ENCODE results near the gene CAMK4.

The CAMK4 gene

DNA sequence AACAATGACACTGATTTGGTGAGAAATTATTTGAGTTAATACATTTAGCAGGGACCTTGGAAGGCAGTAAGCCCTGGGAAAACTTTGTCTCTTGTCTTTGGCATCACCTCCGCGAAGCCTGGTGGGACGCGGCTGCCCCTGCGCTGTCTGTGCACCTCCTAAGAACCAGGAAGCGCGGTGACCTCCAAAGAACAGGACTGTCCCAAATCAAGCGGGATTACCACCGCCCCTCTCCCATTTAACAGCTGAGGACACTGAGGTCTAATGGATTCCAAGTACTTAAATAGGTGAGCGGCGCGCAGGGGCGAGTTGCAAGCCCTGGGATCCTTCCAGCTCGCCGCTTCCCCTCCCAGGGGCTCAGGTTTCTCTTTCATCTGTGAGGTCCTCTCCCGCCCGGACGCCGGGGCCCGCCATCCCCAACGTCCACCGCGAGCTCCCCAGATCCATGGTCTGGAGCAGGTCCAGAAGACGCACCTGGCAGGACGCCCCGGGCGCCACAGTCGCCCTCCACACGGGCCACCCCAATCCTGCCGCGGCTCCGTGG, 287.7 kb downstream of the CAMK4 start:
- TF ChIP-seq, protein P1, sequence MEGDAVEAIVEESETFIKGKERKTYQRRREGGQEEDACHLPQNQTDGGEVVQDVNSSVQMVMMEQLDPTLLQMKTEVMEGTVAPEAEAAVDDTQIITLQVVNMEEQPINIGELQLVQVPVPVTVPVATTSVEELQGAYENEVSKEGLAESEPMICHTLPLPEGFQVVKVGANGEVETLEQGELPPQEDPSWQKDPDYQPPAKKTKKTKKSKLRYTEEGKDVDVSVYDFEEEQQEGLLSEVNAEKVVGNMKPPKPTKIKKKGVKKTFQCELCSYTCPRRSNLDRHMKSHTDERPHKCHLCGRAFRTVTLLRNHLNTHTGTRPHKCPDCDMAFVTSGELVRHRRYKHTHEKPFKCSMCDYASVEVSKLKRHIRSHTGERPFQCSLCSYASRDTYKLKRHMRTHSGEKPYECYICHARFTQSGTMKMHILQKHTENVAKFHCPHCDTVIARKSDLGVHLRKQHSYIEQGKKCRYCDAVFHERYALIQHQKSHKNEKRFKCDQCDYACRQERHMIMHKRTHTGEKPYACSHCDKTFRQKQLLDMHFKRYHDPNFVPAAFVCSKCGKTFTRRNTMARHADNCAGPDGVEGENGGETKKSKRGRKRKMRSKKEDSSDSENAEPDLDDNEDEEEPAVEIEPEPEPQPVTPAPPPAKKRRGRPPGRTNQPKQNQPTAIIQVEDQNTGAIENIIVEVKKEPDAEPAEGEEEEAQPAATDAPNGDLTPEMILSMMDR (IDR thresholded peaks at IDR 0.05; ENCODE audit: control insufficient read depth, extremely low read depth, insufficient read depth) = no peak
- H3K4me3 ChIP-seq (ENCODE audit: low read depth, low read length) = peak overlapping the region; percentile 68
- no peak for DNase-seq (ENCODE audit: low read depth)

DNA sequence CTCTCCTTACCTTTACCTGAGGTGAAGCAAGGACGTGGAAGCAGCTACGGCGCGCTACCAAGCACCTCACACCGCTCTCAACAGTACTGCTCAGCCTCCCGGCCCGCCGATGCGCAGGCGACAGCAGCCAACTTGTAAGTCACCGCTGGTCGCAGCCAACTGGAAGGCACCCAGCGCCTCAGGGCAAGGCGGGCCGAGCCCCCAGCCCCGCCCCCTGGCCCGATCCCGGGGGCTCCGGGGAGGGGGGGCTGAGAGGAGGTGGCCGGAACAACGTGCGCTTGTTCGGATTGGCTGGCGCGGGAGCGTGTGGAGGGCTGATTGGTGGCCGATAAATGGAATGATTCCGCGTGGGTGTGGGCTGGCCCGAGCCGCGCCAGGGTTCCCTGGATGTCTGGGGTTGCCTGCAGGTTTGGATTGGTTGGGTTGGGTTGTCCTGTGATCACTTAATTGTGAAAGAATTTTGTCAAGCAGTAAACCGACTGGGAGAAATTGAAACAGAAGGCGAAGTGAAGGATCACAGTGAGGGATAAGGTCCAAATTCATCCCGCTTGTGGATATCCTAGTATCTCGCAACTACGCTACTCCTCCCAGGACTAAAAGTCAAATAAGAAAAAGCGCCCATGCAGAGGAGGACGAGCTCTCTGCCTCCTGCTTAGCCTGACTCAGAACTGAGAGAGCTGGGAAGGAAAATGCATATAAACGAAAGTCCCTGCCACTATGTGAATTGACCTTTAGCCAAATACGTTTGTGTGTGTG, 288.4 kb downstream of the CAMK4 start, which contains the start of gene STARD4:
Gene STARD4, minus strand, starts transcription at position 161 of the 756 bp plus-strand sequence. CDS start 5,102 bp downstream, outside the sequence.
- TF ChIP-seq, protein P1 (IDR thresholded peaks at IDR 0.05; ENCODE audit: control insufficient read depth, extremely low read depth, insufficient read depth) = no peak
- peak within 1 kb of the TSS; percentile 68 for H3K4me3 ChIP-seq (ENCODE audit: low read depth, low read length)
- peak; percentile 87 for DNase-seq (ENCODE audit: low read depth)

DNA sequence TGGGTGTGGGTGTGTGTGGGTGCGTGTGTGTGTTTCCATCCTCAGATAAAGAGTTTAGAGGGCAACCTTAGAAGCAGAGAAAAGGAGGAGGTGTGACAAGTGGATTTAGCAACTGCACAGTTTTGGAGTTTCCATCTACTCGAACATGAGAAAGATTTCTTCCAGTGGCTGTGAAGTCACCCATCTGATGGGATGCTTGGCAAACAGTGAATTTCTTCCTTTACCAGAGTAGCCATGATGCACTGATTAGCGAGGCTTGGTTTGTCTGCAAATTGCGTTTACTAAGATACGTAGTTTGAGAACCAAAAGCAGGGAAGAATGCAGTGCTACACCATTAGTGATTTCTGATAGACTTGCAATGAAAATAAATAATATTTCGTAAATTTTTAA, 288.9 kb downstream of the CAMK4 start:
- no peak for DNase-seq (ENCODE audit: low read depth)
- TF ChIP-seq, protein P1 (IDR thresholded peaks at IDR 0.05; ENCODE audit: control insufficient read depth, extremely low read depth, insufficient read depth) = no peak
- H3K4me3 ChIP-seq (ENCODE audit: low read depth, low read length) = peak overlapping the region; percentile 68

DNA sequence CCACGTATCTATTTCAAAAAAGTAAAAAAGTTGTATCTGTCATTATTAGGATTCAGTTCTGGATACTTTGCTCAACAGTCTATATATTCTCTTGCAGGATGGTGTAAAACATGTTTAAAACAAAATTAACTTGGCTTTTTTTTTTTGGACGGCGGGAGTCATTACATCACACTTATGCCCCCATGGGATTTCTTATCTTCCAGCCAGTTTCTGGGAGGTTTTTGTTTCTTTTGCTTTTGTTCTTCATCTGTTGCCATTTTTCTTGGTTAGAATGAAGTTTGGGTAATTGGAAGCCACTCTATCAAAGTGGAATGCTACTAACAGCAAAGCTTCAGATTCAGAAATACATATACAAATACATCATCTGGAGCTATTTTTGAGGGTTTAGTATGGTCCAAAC, 289.9 kb downstream of the CAMK4 start:
- TF ChIP-seq, protein P1 (IDR thresholded peaks at IDR 0.05; ENCODE audit: control insufficient read depth, extremely low read depth, insufficient read depth) = no peak
- no peak for DNase-seq (ENCODE audit: low read depth)
- no peak overlapping the region for H3K4me3 ChIP-seq (ENCODE audit: low read depth, low read length)

DNA sequence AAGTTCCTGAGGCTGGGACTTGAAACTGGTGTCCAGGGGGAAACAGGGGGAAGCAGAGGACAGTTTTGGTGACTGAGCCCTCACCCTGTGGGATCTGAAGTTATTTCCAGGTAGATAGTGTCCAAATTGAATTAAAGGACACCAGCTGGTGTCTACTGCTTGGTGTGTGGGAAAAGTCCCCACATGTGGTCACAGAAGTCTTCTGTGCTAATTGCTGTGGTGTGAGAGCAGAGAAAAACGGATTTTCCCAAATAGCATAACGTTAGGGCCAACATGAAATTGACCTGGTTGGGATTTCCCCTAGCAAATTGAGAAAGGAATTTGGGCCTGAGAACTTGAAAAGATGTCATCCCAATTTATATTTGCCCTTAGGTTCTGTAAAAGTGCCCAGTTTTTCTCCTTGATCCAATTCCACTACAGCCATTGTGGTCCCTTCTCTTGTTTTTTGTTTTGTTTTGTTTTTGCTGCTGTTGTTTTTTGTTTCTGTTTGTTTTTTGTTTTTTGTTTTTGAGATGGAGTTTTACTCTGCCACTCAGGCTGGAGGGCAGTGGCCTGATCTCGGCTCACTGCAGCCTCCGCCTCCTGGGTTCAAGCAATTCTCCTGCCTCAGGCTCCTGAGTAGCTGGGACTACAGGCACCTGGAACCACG, 293.8 kb downstream of the CAMK4 start:
- DNase-seq (ENCODE audit: low read depth) = no peak
- TF ChIP-seq, protein P1 (IDR thresholded peaks at IDR 0.05; ENCODE audit: control insufficient read depth, extremely low read depth, insufficient read depth) = no peak
- H3K4me3 ChIP-seq (ENCODE audit: low read depth, low read length) = no peak overlapping the region

DNA sequence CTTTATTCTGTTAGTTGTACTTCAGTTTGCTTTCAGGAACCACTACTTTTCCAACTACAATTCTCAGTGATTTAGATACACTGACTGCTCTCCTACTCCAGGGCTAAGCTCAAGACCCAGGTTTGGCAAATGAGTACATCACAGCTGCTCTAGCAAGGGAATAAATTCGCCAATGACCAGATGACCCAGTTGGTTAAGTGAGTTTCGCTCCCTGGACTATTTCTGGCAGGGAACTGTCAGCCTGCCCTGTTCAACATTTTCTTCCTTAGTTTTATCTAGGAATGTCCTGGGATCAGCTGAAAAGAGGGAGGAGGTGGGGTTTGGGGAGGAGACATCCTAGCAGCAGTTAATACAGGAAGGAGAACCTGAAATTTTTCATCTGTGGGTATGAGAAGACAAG, 294.6 kb downstream of the CAMK4 start:
- no peak for DNase-seq (ENCODE audit: low read depth)
- TF ChIP-seq, protein P1 (IDR thresholded peaks at IDR 0.05; ENCODE audit: control insufficient read depth, extremely low read depth, insufficient read depth) = no peak
- H3K4me3 ChIP-seq (ENCODE audit: low read depth, low read length) = no peak overlapping the region

All from LNCaP clone FGC (cell line).